Adrenal gland (tissue), 5 donors: Measurements from ENCODE around the gene INSRR.

Experiments
- POLR2A ChIP-seq, 2 donors: fragments of 450-650 bp; IDR thresholded peaks; one replicate each; pipeline ENCODE4 v1.6.1; 2017; ENCODE audit warnings: antibody characterized with exemption in 2 of 2, mild to moderate bottlenecking in 2 of 2, moderate library complexity in 1 of 2
- TF ChIP-seq, protein P1 (sequence below), 6 experiments: fragments of 450-650 bp in 4 of 6; fragments of 200-600 bp in 2 of 6; sonication (generic) in 1 of 6; IDR thresholded peaks; 1 replicate in 5 of 6; 2 replicates in 1 of 6; pipeline versions ENCODE4 v1.5.1 to v1.8.0; 2016 to 2021; ENCODE audit warnings: antibody characterized with exemption in 6 of 6, mild to moderate bottlenecking in 2 of 6, moderate library complexity in 1 of 6
- donor health status: DM: no; HTN: no; CAD: no.

GRCh38 chr1:156860628-156861423 lies 1.9 kb upstream of the INSRR start, which contains the start of gene NTRK1:
- TF ChIP-seq, protein P1, sequence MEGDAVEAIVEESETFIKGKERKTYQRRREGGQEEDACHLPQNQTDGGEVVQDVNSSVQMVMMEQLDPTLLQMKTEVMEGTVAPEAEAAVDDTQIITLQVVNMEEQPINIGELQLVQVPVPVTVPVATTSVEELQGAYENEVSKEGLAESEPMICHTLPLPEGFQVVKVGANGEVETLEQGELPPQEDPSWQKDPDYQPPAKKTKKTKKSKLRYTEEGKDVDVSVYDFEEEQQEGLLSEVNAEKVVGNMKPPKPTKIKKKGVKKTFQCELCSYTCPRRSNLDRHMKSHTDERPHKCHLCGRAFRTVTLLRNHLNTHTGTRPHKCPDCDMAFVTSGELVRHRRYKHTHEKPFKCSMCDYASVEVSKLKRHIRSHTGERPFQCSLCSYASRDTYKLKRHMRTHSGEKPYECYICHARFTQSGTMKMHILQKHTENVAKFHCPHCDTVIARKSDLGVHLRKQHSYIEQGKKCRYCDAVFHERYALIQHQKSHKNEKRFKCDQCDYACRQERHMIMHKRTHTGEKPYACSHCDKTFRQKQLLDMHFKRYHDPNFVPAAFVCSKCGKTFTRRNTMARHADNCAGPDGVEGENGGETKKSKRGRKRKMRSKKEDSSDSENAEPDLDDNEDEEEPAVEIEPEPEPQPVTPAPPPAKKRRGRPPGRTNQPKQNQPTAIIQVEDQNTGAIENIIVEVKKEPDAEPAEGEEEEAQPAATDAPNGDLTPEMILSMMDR (IDR thresholded peaks at IDR 0.05), result no peak
- peak in 1 of 2 donors; percentile 44 for TF ChIP-seq POLR2A (IDR thresholded peaks at IDR 0.05)
